Smooth muscle cell (in vitro differentiated cells): ENCODE measurements around the gene TMEM220. TPM values are rescaled to one million over a fixed set of nuclear protein-coding genes. Genes with fewer than 3 reads are reported as not detected.
A peak's percentile ranks its signal among the peaks of the same experiment; 100 is the strongest.

Source experiments
- DNase-seq: peaks from one replicate; lab custom pipeline; 2025; ENCODE audit not compliant: unreplicated experiment; lab: John Stamatoyannopoulos, UW
- H2AFZ ChIP-seq: fragments of 200-600 bp; sonication (generic); 2 replicates; pipeline ENCODE4 v1.6.0; 2016; ENCODE audit warnings: antibody characterized with exemption, low read depth, mild to moderate bottlenecking
- H3F3A ChIP-seq: fragments of 200-600 bp; sonication (generic); 2 replicates; pipeline ENCODE4 v1.6.0; 2017; ENCODE audit warnings: antibody characterized with exemption, low read depth
- H3K27ac ChIP-seq: fragments of 200-600 bp; sonication (generic); 2 replicates; pipeline ENCODE4 v1.5.1; 2016; ENCODE audit warnings: low read depth, mild to moderate bottlenecking
- H3K27me3 ChIP-seq: fragments of 200-600 bp; sonication (generic); 2 replicates; pipeline ENCODE4 v1.6.1; 2016; ENCODE audit warnings: low read depth, mild to moderate bottlenecking
- H3K36me3 ChIP-seq: fragments of 200-600 bp; sonication (generic); 2 replicates; pipeline ENCODE4 v1.5.1; 2016; ENCODE audit warnings: low read depth
- H3K4me1 ChIP-seq: fragments of 200-600 bp; sonication (generic); 2 replicates; pipeline ENCODE4 v1.5.1; 2016; ENCODE audit warnings: low read depth
- H3K4me2 ChIP-seq: fragments of 200-600 bp; sonication (generic); 2 replicates; pipeline ENCODE4 v1.6.0; 2016; ENCODE audit warnings: mild to moderate bottlenecking
- H3K4me3 ChIP-seq: fragments of 200-600 bp; sonication (generic); 2 replicates; pipeline ENCODE4 v1.5.1; 2016; ENCODE audit warnings: mild to moderate bottlenecking
- H3K79me2 ChIP-seq: fragments of 200-600 bp; sonication (generic); 2 replicates; pipeline ENCODE4 v1.6.0; 2016; ENCODE audit warnings: low read depth, mild to moderate bottlenecking
- H3K9ac ChIP-seq: fragments of 200-600 bp; sonication (generic); 2 replicates; pipeline ENCODE4 v1.6.0; 2016; ENCODE audit warnings: low read depth
- H3K9me3 ChIP-seq: fragments of 200-600 bp; sonication (generic); replicated peaks from 2 replicates; pipeline ENCODE4 v1.5.1; 2016; ENCODE audit warnings: low read depth
- H4K20me1 ChIP-seq: fragments of 200-600 bp; sonication (generic); 2 replicates; pipeline ENCODE4 v1.6.0; 2016; ENCODE audit warnings: low read depth
- WGBS: methylation state at CpG from one replicate; pipeline ENCODE4 v1.1.7; 2016; ENCODE audit warnings: low lambda C conversion rate; 5-methylcytosine and 5-hydroxymethylcytosine counted together
- polyA plus RNA-seq: library from polyadenylated mRNA; unstranded; fragments of >200 nt; fragmentation: Nextera tagmentation; extraction: Ambion mirVana; gene quantifications from 2 replicates; pipeline ENCODE4 v1.2.1, GENCODE V29; 2016
- total RNA-seq: library from RNA; depleted of rRNA; stranded (reverse); fragments of >200 nt; gene quantifications from 2 replicates; pipeline ENCODE4 v1.2.3, GENCODE V29; 2014
- TF ChIP-seq, protein P1 (sequence below): fragments of 200-600 bp; sonication (generic); IDR thresholded peaks from 2 replicates; pipeline ENCODE4 v1.5.1; 2017; ENCODE audit warnings: borderline replicate concordance, mild to moderate bottlenecking, antibody characterized with exemption; ENCODE audit not compliant: insufficient read depth, poor library complexity, severe bottlenecking

The TMEM220 gene
- total and polyA plus RNA-seq, 2 experiments from 2014 or later, result 3.5 to 5.5 TPM

DNA sequence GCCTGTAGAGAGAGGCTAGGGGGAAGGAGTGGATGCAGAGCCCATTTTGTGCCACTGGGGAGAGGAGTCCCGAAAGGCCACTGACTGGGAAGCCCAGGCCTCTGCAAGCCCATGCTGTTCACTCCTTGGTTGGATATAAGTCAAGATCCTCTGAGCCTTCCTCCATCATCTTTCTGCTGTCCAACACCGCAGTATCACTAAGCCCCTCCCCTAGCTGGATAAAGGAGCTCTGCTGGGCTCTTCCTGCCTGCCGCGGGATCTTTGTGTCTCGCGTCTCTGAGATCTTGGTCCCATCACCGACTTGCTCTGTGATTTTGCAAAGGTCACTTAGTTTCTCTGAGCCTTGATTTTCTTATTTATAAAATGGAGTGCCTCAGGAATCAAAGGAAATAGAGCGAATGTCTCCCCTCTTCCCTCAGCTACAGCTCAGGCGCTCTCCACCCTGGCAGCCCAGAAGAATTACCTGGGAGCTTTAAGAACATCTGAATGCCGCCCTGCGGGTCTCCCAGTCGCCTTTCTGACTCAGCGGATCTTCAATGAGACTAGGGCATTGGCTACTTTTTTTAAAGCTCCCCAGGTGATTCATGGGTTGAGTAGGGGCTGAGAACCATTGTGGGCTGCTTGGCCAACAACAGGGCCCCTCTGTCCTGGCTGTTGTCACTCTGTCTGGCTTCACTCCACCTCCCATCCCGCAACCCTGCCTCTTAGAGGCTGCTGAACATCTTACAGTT is 25.2 kb upstream of the TMEM220 start:
- Histone ChIP-seq H3K9me3 (no peaks in the 10 kb centered on the region), H2AFZ (peak overlapping the region; percentile 51), H3K4me1 (peaks cover 9% of the 10 kb centered on the region), H3K36me3 (no peaks in the 10 kb centered on the region), H3K27me3 (no peaks in the 10 kb centered on the region), H3K4me3 (peak overlapping the region; percentile 22), H3K27ac (no peak overlapping the region), H3K9ac (no peak overlapping the region), H4K20me1 (no peaks in the 10 kb centered on the region), H3K79me2 (no peaks in the 10 kb centered on the region), H3F3A (no peaks in the 10 kb centered on the region), H3K4me2 (peak overlapping the region; percentile 77)
- WGBS, result 7% methylated on average over 14 of the region's 14 CpGs
- TF ChIP-seq, protein P1, sequence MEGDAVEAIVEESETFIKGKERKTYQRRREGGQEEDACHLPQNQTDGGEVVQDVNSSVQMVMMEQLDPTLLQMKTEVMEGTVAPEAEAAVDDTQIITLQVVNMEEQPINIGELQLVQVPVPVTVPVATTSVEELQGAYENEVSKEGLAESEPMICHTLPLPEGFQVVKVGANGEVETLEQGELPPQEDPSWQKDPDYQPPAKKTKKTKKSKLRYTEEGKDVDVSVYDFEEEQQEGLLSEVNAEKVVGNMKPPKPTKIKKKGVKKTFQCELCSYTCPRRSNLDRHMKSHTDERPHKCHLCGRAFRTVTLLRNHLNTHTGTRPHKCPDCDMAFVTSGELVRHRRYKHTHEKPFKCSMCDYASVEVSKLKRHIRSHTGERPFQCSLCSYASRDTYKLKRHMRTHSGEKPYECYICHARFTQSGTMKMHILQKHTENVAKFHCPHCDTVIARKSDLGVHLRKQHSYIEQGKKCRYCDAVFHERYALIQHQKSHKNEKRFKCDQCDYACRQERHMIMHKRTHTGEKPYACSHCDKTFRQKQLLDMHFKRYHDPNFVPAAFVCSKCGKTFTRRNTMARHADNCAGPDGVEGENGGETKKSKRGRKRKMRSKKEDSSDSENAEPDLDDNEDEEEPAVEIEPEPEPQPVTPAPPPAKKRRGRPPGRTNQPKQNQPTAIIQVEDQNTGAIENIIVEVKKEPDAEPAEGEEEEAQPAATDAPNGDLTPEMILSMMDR, result no peak
- no peak for DNase-seq

DNA sequence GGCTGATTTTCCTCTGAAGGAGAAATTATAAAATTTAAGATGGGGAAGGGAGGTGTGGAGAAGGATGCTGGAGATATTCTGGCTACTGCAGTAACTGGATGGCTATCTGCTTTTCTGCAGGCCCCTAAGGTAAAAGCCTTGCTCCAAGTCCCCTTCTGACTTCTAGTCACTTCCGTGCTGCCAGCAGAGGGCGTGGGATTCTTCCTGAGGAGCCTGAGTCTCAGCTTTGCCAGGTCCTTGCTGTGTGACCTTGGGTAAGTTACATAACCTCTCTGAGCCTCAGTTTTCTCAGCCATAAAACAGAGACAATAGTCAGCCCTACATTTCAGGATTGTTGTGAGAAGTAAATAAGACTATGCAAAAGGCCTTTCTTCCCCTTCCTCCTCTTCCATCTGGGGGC is 24.3 kb upstream of the TMEM220 start:
- H4K20me1 ChIP-seq, result no peaks in the 10 kb centered on the region
- no peak overlapping the region for H3K4me3 ChIP-seq
- TF ChIP-seq, protein P1, result peak; percentile 20
- no peaks in the 10 kb centered on the region for H3K36me3 ChIP-seq
- H2AFZ ChIP-seq, result no peak overlapping the region
- no peaks in the 10 kb centered on the region for H3K9me3 ChIP-seq
- peaks cover 9% of the 10 kb centered on the region for H3K4me1 ChIP-seq
- no peaks in the 10 kb centered on the region for H3K27me3 ChIP-seq
- H3K79me2 ChIP-seq, result no peaks in the 10 kb centered on the region
- no peak overlapping the region for H3K9ac ChIP-seq
- H3F3A ChIP-seq, result no peaks in the 10 kb centered on the region
- H3K27ac ChIP-seq, result no peak overlapping the region
- 10% methylated on average over 2 of the region's 2 CpGs for WGBS
- H3K4me2 ChIP-seq, result no peak overlapping the region
- DNase-seq, result no peak

DNA sequence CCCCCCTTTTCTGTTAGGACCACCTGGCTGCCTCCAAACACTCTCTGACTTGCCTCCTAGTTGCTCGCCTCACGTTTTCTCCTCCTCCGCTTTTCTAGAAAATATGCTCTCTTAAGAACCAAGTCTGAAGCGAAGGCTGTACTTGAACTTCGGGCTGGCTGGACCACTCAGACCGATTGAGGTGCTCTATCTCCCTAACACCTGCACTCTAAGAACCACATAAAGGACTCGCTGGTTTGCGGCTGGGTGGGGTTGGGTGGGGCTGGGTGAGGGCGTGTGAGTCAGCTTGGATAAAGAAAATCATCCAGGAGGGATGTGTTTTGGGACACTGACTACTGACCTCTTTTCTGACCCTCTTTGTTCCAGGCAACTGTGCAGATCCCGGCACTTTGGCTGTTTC is 22.9 kb upstream of the TMEM220 start:
- no peak overlapping the region for H3K4me3 ChIP-seq
- no peak for DNase-seq
- TF ChIP-seq, protein P1, result no peak
- no peaks in the 10 kb centered on the region for H3K27me3 ChIP-seq
- WGBS, result 86% methylated on average over 10 of the region's 10 CpGs
- no peak overlapping the region for H2AFZ ChIP-seq
- H3K79me2 ChIP-seq, result no peaks in the 10 kb centered on the region
- H3K4me2 ChIP-seq, result no peak overlapping the region
- H3F3A ChIP-seq, result no peaks in the 10 kb centered on the region
- no peaks in the 10 kb centered on the region for H4K20me1 ChIP-seq
- H3K9me3 ChIP-seq, result no peaks in the 10 kb centered on the region
- H3K36me3 ChIP-seq, result no peaks in the 10 kb centered on the region
- H3K9ac ChIP-seq, result no peak overlapping the region
- H3K4me1 ChIP-seq, result peaks cover 9% of the 10 kb centered on the region
- H3K27ac ChIP-seq, result no peak overlapping the region

DNA sequence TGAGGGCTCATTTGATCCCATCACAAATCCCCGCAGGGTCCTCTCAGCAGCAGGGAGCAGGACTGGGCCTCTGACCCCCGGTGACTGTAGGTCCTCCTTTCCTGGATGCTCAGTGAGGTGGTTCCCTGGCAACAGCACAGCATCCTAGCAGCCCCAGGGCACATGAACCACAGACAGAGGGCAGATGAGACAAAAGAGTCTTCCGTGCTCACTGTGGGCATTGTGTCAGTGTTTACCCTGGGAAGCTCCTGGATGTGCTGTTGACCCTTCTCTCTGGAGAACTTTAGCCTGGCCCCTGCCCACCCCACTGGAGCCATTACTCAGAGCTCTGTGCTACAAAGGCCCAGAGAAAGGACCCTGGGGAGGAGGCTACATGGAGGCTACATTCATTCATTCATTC is 21.7 kb upstream of the TMEM220 start:
- Histone ChIP-seq H3K79me2 (no peaks in the 10 kb centered on the region), H3K4me3 (no peak overlapping the region), H3K4me1 (peaks cover 9% of the 10 kb centered on the region), H2AFZ (no peak overlapping the region), H3K27me3 (no peaks in the 10 kb centered on the region), H3K27ac (no peak overlapping the region), H3F3A (no peaks in the 10 kb centered on the region), H3K9ac (no peak overlapping the region), H3K36me3 (no peaks in the 10 kb centered on the region), H4K20me1 (no peaks in the 10 kb centered on the region), H3K4me2 (no peak overlapping the region), H3K9me3 (no peaks in the 10 kb centered on the region)
- no peak for DNase-seq
- 89% methylated on average over 3 of the region's 3 CpGs for WGBS
- TF ChIP-seq, protein P1, result no peak
